Caco-2 (cell line): ENCODE measurements around the gene SH3RF1. TPM values are rescaled to one million over a fixed set of nuclear protein-coding genes. Genes with fewer than 3 reads are reported as not detected.
A peak's percentile ranks its signal among the peaks of the same experiment; 100 is the strongest.

Source experiments
- BruUV-seq: library from RNA; stranded (reverse); fragments of 400-500 nt; replicated peaks from 2 replicates; lab custom pipeline; 2021; lab: Mats Ljungman, UMichigan
- CTCF ChIA-PET: fragments of 300-600 bp; sonication (Branson Sonifier 250); formaldehyde crosslinking; loops from one replicate; lab custom pipeline; 2022; ENCODE audit warnings: antibody characterized with exemption; lab: Charles Lee
- POLR2A ChIA-PET: fragments of 300-600 bp; sonication (Branson Sonifier 250); formaldehyde crosslinking; loops from one replicate; lab custom pipeline; 2022; ENCODE audit warnings: antibody characterized with exemption; lab: Charles Lee
- DNase-seq, 2 experiments: peaks; one replicate each; pipeline versions ENCODE4 v3.0.0 to v3.0.0-alpha.2; 2020 to 2022
- H3K27me3 ChIP-seq: replicated peaks from 2 replicates; pipeline ENCODE4 v1.6.0; 2011; ENCODE audit warnings: low read length; ENCODE audit not compliant: control insufficient read depth, insufficient read depth
- H3K36me3 ChIP-seq: 2 replicates; pipeline ENCODE4 v1.5.1; 2011; ENCODE audit warnings: low read length; ENCODE audit not compliant: control insufficient read depth, insufficient read depth
- H3K4me1 ChIP-seq: fragments of 250-450 bp; sonication (Bioruptor Pico); 2 replicates; pipeline ENCODE4 v1.5.1; 2020; ENCODE audit warnings: mild to moderate bottlenecking
- H3K4me3 ChIP-seq: 2 replicates; pipeline ENCODE4 v1.5.1; 2011; ENCODE audit warnings: low read depth, mild to moderate bottlenecking, control low read depth, low read length
- H3K9me3 ChIP-seq: fragments of 250-450 bp; sonication (Bioruptor Pico); 2 replicates; pipeline ENCODE4 v1.5.1; 2020; ENCODE audit warnings: mild to moderate bottlenecking, moderate library complexity
- H3K27ac Mint-ChIP-seq: one replicate; pipeline ENCODE4 v1.8.0; 2022; ENCODE audit warnings: mixed read lengths; ENCODE audit not compliant: unreplicated experiment
- H3K27me3 Mint-ChIP-seq: one replicate; pipeline ENCODE4 v1.8.0; 2022; ENCODE audit warnings: mixed read lengths; ENCODE audit not compliant: insufficient read depth, unreplicated experiment
- H3K36me3 Mint-ChIP-seq: one replicate; pipeline ENCODE4 v1.8.0; 2022; ENCODE audit warnings: mild to moderate bottlenecking, mixed read lengths; ENCODE audit not compliant: insufficient read depth, unreplicated experiment
- H3K4me1 Mint-ChIP-seq: one replicate; pipeline ENCODE4 v1.8.0; 2022; ENCODE audit warnings: low read depth, mixed read lengths; ENCODE audit not compliant: unreplicated experiment
- H3K4me3 Mint-ChIP-seq: one replicate; pipeline ENCODE4 v1.8.0; 2022; ENCODE audit warnings: mild to moderate bottlenecking, moderate library complexity, mixed read lengths; ENCODE audit not compliant: unreplicated experiment
- H3K9me3 Mint-ChIP-seq: one replicate; pipeline ENCODE4 v1.8.0; 2022; ENCODE audit warnings: mixed read lengths; ENCODE audit not compliant: unreplicated experiment
- intact Hi-C: fragments of 100-400 bp; cut with micrococcal nuclease; formaldehyde crosslinking; loops from one replicate; pipeline ENCODE4 v1.10.0; 2022; ENCODE audit not compliant: unreplicated experiment
- total RNA-seq: library from RNA; stranded (reverse); gene quantifications from 2 replicates; pipeline ENCODE4 v1.2.3, GENCODE V29; 2022
- TF ChIP-seq, protein P1 (sequence below), 2 experiments: fragments of 200-600 bp in 1 of 2; IDR thresholded peaks; 1 replicate in 1 of 2; 2 replicates in 1 of 2; pipeline versions ENCODE4 v1.5.1 to v1.8.0; 2011 to 2022; ENCODE audit warnings: antibody characterized with exemption in 1 of 2, control low read depth in 1 of 2, inconsistent platforms in 1 of 2, low read depth in 1 of 2, low read length in 1 of 2, mild to moderate bottlenecking in 1 of 2, moderate library complexity in 1 of 2; ENCODE audit not compliant: insufficient read depth in 1 of 2, severe bottlenecking in 1 of 2, unreplicated experiment in 1 of 2

The SH3RF1 gene
- total RNA-seq, 1 experiment from 2014 or later = 25.1 TPM

DNA sequence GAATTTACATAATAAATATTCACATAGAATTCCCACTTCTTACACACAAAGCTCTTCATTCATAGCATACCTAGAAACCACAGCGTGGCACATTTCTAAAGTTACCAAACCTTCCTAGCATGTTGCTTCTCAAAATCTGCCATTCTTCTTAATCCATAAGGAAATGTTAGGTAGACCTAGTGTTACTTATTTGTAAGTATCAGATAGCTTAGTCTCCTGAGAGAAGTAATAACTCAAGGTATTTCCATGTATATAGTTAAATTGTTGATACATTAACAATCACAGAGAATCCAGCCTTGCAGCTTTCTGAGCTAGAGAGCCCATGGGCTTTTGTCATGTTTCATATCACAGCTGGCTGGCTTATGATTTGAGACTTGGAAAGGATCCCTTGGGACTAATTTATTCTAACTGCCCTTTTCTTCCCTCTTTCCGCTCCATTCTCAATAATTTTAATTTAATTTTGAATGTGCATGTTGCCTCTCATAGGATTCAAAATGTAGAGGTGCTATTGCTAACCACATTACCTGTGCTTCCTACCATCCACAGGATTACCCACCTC is 17.6 kb downstream of the SH3RF1 start:
- no peaks in the 10 kb centered on the region for H3K27me3 ChIP-seq
- H3K4me1 Mint-ChIP-seq = peaks cover 70% of the 10 kb centered on the region
- no peak for DNase-seq
- no peak overlapping the region for H3K4me3 Mint-ChIP-seq
- H3K9me3 Mint-ChIP-seq = no peaks in the 10 kb centered on the region
- peaks cover 4% of the 10 kb centered on the region for H3K36me3 Mint-ChIP-seq
- TF ChIP-seq, protein P1, sequence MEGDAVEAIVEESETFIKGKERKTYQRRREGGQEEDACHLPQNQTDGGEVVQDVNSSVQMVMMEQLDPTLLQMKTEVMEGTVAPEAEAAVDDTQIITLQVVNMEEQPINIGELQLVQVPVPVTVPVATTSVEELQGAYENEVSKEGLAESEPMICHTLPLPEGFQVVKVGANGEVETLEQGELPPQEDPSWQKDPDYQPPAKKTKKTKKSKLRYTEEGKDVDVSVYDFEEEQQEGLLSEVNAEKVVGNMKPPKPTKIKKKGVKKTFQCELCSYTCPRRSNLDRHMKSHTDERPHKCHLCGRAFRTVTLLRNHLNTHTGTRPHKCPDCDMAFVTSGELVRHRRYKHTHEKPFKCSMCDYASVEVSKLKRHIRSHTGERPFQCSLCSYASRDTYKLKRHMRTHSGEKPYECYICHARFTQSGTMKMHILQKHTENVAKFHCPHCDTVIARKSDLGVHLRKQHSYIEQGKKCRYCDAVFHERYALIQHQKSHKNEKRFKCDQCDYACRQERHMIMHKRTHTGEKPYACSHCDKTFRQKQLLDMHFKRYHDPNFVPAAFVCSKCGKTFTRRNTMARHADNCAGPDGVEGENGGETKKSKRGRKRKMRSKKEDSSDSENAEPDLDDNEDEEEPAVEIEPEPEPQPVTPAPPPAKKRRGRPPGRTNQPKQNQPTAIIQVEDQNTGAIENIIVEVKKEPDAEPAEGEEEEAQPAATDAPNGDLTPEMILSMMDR (IDR thresholded peaks at IDR 0.05; ENCODE audit: insufficient read depth in 1 of 2, low read depth in 1 of 2, low read length in 1 of 2, severe bottlenecking in 1 of 2, unreplicated experiment in 1 of 2) = no peak
- H3K36me3 ChIP-seq = no peaks in the 10 kb centered on the region
- ChIA-PET POLR2A (interaction anchor here (0.6 kb wide), 1 partner anchor 17 kb away, joined by 4 read pairs; no protein-coding TSS in a partner anchor), CTCF (no interaction called here)
- no peaks in the 10 kb centered on the region for H3K9me3 ChIP-seq
- H3K27ac Mint-ChIP-seq = peak overlapping the region; percentile 98
- peaks cover 90% of the 10 kb centered on the region for H3K4me1 ChIP-seq
- BruUV-seq = no TSS peak
- no peaks in the 10 kb centered on the region for H3K27me3 Mint-ChIP-seq
- intact Hi-C loops = no loop called here
- no peak overlapping the region for H3K4me3 ChIP-seq

- peaks cover 68% of the 10 kb centered on the region for H3K4me1 Mint-ChIP-seq
- no peaks in the 10 kb centered on the region for H3K9me3 Mint-ChIP-seq
- BruUV-seq = no TSS peak
- intact Hi-C loops = no loop called here
- H3K4me1 ChIP-seq = peaks cover 84% of the 10 kb centered on the region
- no peaks in the 10 kb centered on the region for H3K27me3 ChIP-seq
- peaks cover 6% of the 10 kb centered on the region for H3K36me3 Mint-ChIP-seq
- ChIA-PET POLR2A (interaction anchor here (0.6 kb wide), 1 partner anchor 229 kb away, joined by 3 read pairs; no protein-coding TSS in a partner anchor), CTCF (no interaction called here)
- no peaks in the 10 kb centered on the region for H3K27me3 Mint-ChIP-seq
- H3K9me3 ChIP-seq = no peaks in the 10 kb centered on the region
- H3K4me3 ChIP-seq = no peak overlapping the region
- TF ChIP-seq, protein P1 (IDR thresholded peaks at IDR 0.05; ENCODE audit: insufficient read depth in 1 of 2, low read depth in 1 of 2, low read length in 1 of 2, severe bottlenecking in 1 of 2, unreplicated experiment in 1 of 2) = no peak
- peak overlapping the region; percentile 70 for H3K4me3 Mint-ChIP-seq
- peak overlapping the region; percentile 98 for H3K27ac Mint-ChIP-seq
- no peak for DNase-seq
- no peaks in the 10 kb centered on the region for H3K36me3 ChIP-seq
Observed at GRCh38 chr4:169252339-169253112, 18.2 kb downstream of the SH3RF1 start.

- TF ChIP-seq, protein P1 (IDR thresholded peaks at IDR 0.05; ENCODE audit: insufficient read depth in 1 of 2, low read depth in 1 of 2, low read length in 1 of 2, severe bottlenecking in 1 of 2, unreplicated experiment in 1 of 2) = no peak
- peaks cover 15% of the 10 kb centered on the region for H3K36me3 Mint-ChIP-seq
- BruUV-seq = TSS peak; percentile 96
- peak overlapping the region; percentile 98 for H3K27ac Mint-ChIP-seq
- Histone ChIP-seq H3K4me3 (no peak overlapping the region; the same call in 1 of the 2 replicates), H3K36me3 (no peaks in the 10 kb centered on the region), H3K9me3 (no peaks in the 10 kb centered on the region), H3K27me3 (no peaks in the 10 kb centered on the region), H3K4me1 (peaks cover 75% of the 10 kb centered on the region)
- no peaks in the 10 kb centered on the region for H3K9me3 Mint-ChIP-seq
- CTCF ChIA-PET = no interaction called here
- POLR2A ChIA-PET = interaction anchor here (1.1 to 1.3 kb wide), 2 partner anchors 18 to 241 kb away, joined by 5 to 8 read pairs; partner anchors contain the start of gene CBR4
- intact Hi-C loops = loop anchor here (1.0 kb wide), 2 partner anchors 18 to 42 kb away; no protein-coding TSS in a partner anchor
- H3K4me3 Mint-ChIP-seq = peak overlapping the region; percentile 70
- peak; percentile 68 for DNase-seq
- peaks cover 72% of the 10 kb centered on the region for H3K4me1 Mint-ChIP-seq
- H3K27me3 Mint-ChIP-seq = no peaks in the 10 kb centered on the region
Observed at GRCh38 chr4:169251291-169252235, 19.2 kb downstream of the SH3RF1 start.
